CD4-positive, alpha-beta T cell treated with Interleukin-2 at 100 ng/mL for 4 hours (primary cell): Measurements from ENCODE around the gene KIF1B.
A peak's percentile ranks its signal among the peaks of the same experiment; 100 is the strongest.
"Not testable (repeated sequence)": the region's sequence is repeated elsewhere in the genome, so short reads cannot be mapped to it uniquely, and the experiment has no call there.

Experiments
- DNase-seq: peaks from one replicate; pipeline ENCODE4 v3.0.0-alpha.2; 2020; ENCODE audit warnings: low spot score

KIF1B gene

DNA sequence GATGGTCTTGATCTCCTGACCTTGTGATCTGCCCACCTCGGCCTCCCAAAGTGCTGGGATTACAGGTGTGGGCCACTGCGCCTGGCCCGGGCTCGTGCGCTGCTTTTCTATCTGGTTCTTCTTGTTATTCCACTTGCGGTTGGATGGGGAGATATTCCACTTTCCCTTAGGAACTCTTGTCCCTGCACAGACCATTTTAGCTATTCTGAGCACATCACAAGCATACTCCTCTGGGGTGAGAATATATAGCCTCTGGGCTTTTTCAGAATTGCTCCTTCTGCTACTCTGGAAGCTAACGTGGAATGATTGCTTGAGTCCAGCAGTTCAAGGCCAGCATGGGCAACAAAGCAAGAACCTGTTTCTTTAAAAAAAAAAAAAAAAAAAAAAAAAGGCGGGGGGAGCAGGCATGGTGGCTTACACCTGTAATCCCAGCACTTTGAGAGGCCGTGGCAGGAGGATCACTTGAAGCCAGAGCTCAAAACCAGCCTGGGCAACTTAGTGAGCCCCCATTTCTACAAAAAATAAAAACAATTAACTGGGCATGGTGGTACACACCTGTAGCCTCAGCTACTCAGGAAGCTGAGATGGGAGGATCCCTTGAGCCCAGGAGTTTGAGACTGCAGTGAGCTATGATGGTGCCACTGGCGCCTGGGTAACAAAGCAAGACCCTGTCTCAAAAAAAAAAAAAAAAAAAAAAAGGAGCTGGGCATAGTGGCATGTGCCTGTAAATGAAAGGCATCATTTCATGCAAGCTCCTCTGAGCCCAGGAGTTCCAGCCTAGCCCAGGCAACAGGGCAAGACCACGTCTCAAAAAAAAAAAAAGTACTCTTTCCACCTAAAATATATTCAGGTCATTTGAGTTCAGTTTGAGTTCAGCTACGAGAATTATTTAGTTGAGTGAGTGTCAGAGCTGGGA, 176.6 kb downstream of the KIF1B start:
- no peak for DNase-seq

DNA sequence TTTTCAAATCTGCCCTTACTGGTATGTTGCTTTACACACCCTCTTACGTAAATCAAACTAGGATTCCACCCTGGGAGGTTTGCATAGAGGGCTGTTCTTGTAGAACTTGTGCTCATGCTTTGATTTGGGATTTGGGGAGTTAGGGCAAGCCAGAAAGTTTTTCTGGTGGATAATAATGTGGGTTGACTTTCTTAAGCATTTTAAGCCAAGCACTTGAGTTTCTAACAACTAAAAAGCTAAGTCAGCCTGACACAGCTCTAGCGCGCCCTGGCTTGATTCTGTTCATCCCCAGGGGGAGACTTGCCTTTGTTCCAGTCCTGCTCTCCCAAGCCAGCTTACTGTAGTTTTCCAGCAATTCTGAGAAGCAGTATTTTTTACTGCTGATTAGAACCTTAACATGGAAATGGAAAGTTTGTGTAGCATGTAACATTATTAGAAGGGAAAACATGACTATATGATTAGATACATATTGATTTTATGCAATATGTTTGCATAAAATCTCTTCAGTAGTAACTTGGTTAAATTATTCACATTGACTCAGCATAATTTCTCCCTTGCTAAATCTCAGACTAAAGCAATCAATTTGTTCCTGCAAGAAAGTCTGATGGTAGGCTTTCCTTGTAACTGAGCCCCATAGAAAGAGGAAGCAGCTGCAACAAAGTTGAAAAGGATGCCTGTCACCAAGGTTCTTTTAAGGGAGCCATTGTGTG, 177.5 kb downstream of the KIF1B start:
- peak; percentile 15 for DNase-seq

DNA sequence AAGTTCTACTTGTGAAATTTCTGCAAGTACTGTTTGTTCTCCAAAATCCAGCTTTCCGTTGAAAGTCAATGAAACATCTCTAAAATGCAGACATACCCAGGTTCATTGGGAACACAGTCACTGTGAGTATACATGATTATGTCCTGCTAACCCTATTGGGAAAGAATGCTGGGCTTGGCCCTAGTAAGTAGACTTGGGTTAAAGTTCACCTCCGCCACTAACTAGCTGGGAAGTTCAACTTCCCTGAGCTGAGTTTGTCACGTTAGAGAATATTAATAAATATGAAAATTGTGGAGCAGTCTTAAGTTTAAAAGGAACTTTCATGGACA, 178.0 kb downstream of the KIF1B start:
- DNase-seq: no peak

DNA sequence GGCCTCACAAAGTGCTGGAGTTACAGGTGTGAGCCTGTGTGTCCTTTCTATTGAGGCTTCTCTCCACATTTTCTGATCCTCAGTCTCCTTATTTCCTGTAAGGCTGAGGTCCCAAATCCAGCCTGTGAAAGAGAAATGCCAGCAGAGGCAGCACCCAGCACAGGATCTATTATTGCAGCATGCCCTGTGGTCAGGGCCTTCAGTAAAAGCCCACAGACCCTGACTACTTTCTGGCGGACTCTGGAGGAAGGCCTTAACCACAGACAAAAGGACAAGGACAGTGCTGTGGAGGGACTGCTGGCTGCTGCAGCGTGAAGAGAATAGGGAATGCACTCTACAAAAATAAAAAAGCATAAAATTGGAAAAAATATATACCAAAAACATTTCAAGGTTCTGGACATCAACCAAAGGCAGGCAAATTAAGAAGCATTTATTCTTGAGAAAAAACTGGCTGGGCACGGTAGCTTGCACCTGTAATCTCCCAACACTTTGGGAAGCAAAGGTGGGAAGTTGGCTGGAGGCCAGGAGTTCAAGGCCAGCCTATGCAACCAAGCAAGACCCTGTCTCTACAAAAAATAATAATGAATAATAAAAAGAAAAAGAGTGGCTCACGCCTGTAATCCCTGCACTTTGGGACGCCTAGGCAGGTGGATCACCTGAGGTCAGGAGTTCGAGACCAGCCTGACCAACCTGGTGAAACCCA, 179.1 kb downstream of the KIF1B start:
- no peak for DNase-seq

DNA sequence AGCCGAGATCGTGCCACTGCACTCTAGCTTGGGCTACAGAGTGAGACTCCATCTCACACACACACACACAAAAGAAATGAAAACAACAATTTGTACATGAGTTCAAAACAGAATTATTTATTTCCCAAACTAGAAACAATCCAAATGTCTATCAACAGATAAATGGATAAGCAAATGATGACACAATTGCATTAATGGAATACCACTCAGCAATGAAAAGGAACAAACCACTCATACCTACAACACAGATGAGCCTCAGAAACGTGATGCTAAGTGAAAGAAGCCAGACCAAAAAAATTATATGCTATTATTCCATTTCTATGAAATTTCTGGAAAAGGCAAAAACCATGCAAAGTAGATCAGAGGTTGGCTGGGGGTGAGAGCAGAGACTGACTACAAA, 186.5 kb downstream of the KIF1B start:
- no peak for DNase-seq

DNA sequence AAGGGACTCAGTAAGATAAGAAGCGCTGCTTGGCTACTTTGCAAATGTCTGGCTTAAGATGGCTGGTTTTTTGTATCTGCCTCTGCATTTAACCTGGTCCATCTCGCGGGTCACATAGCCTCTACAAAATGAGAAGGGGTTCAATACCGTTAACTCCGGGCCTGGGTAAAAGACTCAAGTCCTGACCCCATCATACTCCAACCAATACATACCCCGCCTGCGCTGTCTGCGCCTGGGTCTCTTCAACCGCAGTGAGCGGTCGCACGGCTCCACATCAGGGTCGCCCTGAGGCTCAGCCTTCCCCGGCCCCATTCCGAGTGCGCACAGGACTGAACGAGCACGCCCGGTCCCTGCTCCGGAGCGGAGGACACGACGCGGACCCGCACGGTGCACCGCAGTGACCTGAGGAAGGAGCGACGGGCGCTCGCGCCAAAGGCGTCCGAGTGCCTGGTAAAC, 187.9 kb downstream of the KIF1B start:
- DNase-seq: no peak

DNA sequence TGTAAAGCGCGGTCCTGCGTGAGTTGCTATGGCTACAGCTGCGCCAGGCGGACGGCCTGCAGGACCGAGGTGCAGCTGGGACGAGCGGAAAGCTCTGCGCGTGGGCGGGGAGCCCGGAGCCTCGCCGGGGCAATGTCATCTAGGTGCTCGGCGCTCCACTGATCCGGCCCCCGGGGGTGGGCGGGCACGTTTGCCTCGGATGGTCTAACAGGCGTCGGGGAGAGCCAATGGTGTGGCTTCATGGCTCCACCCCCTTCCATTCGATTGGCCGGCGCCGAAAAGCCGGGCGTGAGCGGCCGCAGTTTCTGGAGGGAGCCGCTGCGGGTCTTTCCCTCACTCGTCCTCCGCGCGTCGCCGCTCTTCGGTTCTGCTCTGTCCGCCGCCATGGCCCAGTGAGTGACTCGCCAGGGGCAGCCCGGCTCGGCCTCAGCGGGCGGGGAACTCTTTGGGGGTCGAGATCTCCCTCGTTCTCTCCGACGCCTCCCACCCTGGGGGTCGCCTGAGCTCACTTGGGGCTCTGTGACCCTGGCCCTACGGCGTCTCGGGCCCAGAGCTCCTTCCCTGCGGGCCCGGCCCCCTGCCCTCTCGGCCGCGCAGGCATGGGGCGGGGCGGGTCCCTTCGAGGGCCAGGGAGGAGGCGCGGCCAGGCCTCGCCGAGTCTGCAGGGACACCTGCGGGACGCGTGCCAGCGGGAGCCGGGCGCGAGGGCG, 188.5 kb downstream of the KIF1B start, which contains the start of gene PGD:
PGD (plus strand) TSS at position 331 of the 710 bp plus-strand sequence; CDS start at position 385, 54 bp downstream.
- peak; percentile 97 for DNase-seq

DNA sequence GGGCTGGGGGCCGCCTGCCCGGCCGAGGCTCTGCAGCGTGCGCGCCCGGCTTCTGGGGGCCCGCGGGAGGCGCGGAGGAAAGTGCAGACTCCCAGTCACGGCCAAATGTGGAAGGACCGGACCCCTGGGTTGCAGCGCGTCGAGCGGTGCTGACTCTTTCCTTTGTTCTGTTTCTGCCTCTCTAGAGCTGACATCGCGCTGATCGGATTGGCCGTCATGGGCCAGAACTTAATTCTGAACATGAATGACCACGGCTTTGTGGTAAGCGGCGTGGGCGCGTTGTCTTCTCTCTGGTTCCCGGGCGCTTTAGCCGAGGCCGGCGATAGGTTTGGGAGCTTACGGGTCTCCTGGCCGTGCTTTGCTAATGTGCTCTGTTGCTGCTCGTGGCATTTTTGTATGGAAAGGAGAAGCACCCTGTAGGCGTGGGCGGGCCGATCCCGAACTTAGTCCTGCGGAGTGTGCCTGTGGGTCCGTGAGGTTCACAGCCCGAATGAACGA, 189.1 kb downstream of the KIF1B start:
- no peak for DNase-seq

DNA sequence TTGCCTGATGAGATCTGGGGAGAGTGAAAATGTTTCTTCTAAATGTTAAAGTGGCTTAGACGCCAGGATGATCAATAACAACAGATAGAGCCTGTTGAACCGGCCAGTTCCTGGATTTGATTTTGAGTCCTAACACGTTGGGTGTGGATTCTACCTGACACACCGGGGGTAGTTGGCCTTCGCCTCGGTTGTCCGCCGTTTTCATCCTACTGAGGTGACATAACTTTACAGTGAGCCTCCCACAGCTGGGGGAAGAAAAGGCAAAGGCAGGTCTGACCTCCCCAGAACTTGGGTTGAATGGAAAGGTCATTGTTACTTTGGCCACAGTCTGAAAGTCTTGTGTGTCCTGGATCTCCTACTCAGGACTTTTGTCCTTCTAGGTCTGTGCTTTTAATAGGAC, 189.6 kb downstream of the KIF1B start:
- DNase-seq: no peak

DNA sequence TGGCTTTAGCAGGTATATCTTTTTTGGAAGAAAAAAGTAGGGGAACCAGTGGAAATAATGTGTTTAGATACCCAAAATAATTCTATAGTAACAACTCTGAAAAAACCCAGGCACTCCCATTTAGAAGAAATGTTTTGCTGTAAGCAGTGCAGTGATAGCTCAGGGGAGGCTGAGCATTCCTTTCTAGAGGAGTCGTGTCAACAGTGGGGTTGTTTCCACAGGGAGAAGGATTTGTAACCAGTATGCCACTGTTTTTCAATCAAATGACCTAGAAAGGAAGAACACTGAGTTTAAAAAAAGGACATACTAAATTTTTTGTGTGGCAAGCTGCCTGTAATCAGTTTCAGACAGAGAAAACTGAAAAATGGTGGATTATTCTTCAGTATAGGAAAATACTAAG, 190.9 kb downstream of the KIF1B start:
- no peak for DNase-seq

DNA sequence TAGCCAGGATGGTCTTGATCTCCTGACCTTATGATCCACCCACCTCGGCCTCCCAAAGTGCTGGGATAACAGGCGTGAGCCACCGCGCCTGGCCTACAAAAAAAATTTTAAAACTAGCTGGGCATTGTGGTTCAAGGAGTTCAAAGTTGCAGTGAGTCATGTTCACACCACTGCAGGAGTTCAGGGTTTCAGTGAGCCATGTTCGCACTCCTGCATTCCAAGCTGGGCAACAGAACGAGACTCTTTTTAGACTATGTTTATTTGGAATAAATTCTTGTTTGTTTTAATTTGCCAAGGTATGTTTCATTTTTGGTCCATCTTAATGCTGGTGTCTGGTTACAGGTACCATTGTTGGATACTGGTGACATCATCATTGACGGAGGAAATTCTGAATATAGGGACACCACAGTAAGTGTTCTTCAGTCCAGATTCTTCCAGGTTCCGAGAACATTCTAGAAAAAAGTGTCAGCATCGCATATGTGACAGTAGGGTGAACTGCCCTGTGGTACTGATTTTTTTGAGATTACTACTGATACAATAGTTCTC, 192.4 kb downstream of the KIF1B start:
- no peak for DNase-seq

DNA sequence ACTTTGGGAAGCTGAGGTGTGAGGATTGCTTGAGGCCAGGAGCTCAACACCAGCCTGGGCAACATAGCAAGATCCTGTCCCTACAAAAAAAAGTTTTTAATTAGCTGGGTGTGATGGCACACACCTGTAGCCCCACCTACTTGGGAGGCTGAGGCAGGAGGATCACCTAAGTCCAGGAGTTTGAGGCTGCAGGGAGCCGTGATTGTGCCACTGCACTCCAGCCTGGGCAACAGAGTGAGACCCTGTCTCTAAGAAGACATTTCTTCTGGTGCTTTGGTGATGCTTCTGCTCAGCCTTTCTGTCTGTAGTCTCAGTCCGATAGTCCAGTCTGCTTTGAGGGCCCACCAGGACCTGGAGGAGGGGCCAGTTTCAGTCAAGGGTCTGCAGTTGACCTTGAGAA, 196.8 kb downstream of the KIF1B start:
- DNase-seq: no peak

DNA sequence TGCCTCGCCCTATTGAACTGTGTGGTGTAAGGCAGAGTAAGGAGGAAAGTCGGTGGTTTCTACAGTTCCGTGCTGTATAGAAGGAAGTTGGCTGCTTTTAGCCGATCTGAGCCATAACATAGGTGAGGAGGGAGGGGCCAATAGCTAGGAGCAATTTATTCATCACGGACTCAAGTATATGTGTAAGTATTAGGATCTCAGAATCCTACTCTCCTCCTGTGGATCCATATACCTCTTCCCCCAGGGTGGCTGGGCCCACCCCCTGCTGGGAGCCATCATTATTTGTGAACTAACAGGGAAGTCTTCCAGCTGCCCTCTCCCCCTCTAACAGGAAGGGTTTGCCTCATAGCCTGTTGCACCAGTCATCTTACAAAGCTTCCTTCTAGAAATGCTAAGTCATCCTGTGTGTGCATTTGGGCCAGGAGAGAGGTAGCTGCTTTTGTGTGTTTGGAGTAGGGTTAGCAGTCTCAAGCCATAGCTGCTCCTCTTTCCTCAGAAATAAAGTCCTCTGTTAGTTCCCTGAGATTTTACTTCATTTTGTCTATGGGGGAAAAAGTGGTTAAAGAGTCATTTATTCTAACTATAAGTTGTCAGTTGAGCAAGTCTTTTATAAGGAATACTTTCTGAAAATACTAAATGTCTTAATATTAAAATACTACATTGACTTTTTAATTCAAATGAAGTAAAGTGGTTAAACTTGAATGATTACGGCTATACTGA, 205.0 kb downstream of the KIF1B start:
- peak; percentile 4 for DNase-seq

DNA sequence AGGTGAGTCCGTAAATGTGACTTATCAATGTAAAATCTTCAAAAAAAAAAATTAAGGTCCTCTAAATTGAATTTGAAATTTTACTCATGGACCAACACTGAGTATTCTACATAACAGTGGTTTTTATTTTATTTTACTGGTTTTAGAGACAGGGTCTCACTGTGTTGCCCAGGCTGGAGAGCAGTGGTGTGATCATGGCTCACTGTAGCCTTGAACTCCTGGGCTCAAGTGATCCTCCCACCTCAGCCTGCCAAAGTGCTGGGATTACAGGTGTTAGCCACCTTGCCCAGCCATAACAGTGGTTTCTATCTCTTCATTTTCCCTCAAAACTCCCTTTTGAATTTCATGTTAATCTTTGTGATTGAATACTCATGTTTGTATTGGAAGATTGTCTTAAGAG, 205.6 kb downstream of the KIF1B start:
- not testable (repeated sequence) for DNase-seq

DNA sequence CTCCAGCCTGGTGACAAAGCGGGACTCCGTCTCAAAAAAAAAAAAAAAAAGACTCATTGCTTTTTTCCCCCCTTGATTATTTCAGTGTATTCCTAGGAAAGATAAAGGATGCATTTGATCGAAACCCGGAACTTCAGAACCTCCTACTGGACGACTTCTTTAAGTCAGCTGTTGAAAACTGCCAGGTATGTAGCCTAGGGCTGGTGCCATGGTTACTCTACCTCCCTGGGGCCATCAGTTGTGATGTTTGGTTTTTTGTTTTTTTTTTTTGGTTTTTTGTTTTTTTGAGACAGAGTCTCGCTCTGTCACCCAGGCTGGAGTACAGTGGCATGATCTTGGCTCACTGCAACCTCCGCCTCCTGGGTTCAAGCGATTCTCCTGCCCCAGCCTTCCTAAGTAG, 208.4 kb downstream of the KIF1B start:
- not testable (repeated sequence) for DNase-seq

DNA sequence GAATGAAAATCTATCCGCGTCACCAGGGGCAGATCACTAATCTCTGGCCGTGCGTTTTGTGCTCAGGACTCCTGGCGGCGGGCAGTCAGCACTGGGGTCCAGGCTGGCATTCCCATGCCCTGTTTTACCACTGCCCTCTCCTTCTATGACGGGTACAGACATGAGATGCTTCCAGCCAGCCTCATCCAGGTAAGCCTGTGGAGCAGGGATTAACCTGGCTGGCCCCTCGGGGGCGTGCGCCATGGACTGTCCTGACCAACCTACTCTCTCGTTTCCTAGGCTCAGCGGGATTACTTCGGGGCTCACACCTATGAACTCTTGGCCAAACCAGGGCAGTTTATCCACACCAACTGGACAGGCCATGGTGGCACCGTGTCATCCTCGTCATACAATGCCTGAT, 209.0 kb downstream of the KIF1B start:
- no peak for DNase-seq

DNA sequence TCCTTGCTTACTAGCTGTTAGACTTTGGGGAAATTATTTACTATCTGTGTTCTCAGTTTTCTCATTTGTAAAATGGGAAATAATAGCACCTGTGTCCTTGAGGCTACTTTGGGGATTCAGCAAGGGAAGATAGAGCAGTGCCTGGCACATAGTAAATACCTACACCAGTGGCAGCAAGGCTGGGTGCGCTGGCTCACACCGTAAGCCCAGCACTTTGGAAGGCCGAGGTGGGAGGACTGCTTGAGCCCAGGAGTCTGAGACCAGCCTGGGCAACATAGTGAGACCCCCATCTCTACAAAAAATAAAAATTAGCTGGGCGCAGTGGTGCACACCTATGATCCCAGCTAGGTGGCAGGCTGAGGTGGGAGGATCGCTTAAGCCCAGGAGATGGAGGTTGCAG, 211.3 kb downstream of the KIF1B start:
- no peak for DNase-seq

DNA sequence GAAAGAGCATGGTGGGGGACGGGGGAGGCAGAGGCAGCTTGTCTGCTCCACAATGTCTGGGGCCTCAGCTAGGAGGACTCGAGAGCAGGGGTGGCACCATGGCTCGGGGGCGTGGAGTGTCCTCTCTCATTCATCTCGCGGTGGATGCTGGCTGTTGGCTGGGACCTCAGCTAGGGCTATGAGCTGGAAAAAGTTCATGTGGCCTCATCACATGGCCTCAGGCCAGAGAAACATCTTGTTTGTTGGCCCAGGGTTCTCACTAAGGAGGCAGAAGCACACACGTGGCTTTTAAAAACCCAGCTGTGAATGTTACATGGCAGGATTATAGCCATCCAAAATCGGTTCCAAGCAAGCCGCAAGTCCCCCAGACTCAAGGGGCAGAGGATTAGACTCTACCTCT, 213.7 kb downstream of the KIF1B start:
- no peak for DNase-seq

DNA sequence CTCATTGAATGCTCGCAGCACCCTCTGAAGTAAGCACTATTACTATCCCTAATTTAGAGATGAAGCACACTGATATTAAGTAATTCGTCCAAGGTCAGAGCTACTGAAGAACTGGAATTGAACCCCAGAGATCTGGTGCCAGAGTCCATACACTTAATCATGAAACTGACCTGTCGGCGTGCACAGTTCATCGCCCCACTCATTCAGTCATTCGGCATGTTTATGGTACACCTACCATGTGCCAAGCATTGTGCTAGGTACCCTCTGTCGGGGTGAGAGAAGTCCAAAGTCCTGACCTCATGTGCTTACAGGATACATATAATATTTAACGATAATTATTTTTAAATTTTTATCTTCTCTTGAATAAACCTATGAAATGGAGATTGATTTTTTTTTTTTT, 214.3 kb downstream of the KIF1B start:
- no peak for DNase-seq

DNA sequence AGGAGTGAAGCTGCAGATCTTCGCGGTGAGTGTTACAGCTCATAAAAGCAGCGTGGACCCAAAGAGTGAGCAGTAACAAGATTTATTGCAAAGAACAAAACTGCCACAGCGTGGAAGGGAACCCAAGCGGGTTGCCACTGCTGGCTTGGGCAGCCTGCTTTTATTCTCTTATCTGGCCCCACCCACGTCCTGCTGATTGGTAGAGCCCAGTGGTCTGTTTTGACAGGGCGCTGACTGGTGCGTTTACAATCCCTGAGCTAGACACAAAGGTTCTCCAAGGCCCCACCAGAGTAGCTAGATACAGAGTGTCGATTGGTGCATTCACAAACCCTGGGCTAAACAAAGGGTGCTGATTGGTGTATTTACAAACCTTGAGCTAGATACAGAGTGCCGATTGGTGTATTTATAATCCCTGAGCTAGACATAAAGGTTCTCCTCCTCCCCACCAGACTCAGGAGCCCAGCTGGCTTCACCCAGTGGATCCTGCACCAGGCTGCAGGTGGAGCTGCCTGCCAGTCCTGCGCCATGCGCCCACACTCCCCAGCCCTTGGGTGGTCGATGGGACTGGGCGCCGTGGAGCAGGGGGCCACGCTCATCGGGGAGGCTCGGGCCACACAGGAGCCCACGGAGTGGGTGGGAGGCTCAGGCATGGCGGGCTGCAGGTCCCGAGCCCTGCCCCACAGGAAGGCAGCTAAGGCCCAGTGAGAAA, 215.6 kb downstream of the KIF1B start:
- not testable (repeated sequence) for DNase-seq
